GM12892 (cell line): ENCODE measurements around the gene GYG2. TPM values are rescaled to one million over a fixed set of nuclear protein-coding genes. Genes with fewer than 3 reads are reported as not detected.
"Not testable (repeated sequence)": the region's sequence is repeated elsewhere in the genome, so short reads cannot be mapped to it uniquely, and the experiment has no call there.

ENCODE experiments used
- DNase-seq: peaks from one replicate; pipeline ENCODE4 v3.0.0; 2011; ENCODE audit not compliant: insufficient read length
- FAIRE-seq: peaks from 2 replicates; lab custom pipeline; 2011; peaks lifted over from hg19 to GRCh38; lab: Jason Lieb, UNC
- POLR2A ChIP-seq: IDR thresholded peaks from 2 replicates; pipeline ENCODE4 v1.6.1; 2011; ENCODE audit warnings: low read depth, low read length, control low read depth
- POLR2AphosphoS5 ChIP-seq: IDR thresholded peaks from 2 replicates; pipeline ENCODE4 v1.6.1; 2011; ENCODE audit warnings: low read depth, low read length, control low read depth
- TAF1 ChIP-seq: IDR thresholded peaks from 2 replicates; pipeline ENCODE4 v1.6.1; 2011; ENCODE audit warnings: low read depth, mild to moderate bottlenecking, control low read depth, low read length, borderline replicate concordance
- polyA plus RNA-seq: library from polyadenylated mRNA; unstranded; fragments of >200 nt; gene quantifications from one replicate; pipeline ENCODE4 v1.2.1, GENCODE V29; 2012; ENCODE audit warnings: missing spikeins, inconsistent platforms; ENCODE audit not compliant: missing spikeins

The GYG2 gene
- not detected for polyA plus RNA-seq

DNA sequence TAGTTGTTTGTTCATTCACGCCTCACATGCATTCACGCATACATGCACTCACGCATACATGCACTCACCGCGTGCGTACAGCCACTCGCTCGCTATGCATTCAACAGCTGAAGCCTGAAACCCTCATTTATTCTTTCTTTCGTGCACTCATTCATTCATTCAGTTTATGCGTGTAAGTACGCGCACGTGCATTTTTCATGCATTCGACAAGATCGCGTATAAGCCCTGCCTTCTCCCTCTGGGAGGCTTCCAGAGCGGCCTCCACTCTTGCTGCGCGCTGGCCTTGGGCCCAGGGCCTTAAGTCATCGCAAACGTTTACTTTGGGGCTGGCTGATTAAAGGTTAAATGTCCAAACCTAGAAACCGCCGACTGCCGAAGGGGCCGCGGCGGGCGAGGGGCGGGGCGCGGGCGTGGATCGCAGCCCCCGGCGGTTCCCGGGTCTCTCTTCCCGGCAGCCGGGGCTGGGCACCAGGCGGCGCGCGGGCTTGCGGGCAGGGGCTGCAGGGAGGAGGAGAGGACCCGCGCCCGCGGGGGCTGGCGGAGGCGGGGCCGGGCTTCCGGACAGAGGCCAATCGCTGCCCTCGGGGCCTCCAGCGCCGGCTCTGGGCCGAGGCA is at the start of gene GYG2:
Gene GYG2 (plus strand): TSS at position 587 of the 615 bp plus-strand sequence. CDS start 1,259 bp downstream, outside the sequence.
- DNase-seq: no peak
- no peak for FAIRE-seq
- no peak for TF ChIP-seq POLR2A
- TF ChIP-seq POLR2AphosphoS5: no peak
- no peak for TF ChIP-seq TAF1

GRCh38 chrX:2780472-2781225 is 48.1 kb upstream of the GYG2 start:
- FAIRE-seq, DNase-seq: not testable (repeated sequence)

GRCh38 chrX:2781226-2781571 is 47.5 kb upstream of the GYG2 start:
- DNase-seq (no peak), FAIRE-seq (no peak)
- no peak for TF ChIP-seq TAF1
- no peak for TF ChIP-seq POLR2AphosphoS5
- TF ChIP-seq POLR2A: no peak

DNA sequence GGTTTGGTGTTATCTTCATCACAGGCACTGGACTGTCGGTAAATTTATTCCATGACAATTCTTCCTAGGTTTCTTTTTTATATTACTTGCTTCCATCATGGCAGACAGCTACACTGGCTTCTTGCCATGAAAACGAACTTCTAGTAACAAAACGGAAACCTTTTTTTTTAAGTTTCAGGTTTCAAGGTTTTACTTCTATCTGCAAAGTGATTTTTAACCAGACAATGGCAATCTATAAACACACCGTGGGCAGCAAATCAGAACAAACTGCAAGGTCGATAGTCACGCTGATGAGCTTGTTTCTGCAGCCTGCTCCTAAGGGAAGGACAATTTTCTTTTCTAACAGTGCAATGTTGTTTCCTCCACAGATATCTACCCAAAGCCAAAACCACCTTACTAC is 47.0 kb upstream of the GYG2 start:
- TF ChIP-seq POLR2AphosphoS5: no peak
- no peak for TF ChIP-seq TAF1
- no peak for TF ChIP-seq POLR2A
- FAIRE-seq (peak; percentile 74), DNase-seq (no peak)

GRCh38 chrX:2782171-2782570 is 46.6 kb upstream of the GYG2 start:
- no peak for DNase-seq
- TF ChIP-seq TAF1 (no peak), POLR2AphosphoS5 (no peak), POLR2A (no peak)
- FAIRE-seq: no peak

GRCh38 chrX:2782778-2783177 is 46.0 kb upstream of the GYG2 start:
- no peak for TF ChIP-seq POLR2AphosphoS5
- TF ChIP-seq TAF1: no peak
- no peak for TF ChIP-seq POLR2A
- FAIRE-seq (peak; percentile 75), DNase-seq (no peak)

GRCh38 chrX:2784026-2784425 is 44.7 kb upstream of the GYG2 start:
- no peak for TF ChIP-seq POLR2A
- no peak for TF ChIP-seq POLR2AphosphoS5
- TF ChIP-seq TAF1: no peak
- DNase-seq (no peak), FAIRE-seq (no peak)

DNA sequence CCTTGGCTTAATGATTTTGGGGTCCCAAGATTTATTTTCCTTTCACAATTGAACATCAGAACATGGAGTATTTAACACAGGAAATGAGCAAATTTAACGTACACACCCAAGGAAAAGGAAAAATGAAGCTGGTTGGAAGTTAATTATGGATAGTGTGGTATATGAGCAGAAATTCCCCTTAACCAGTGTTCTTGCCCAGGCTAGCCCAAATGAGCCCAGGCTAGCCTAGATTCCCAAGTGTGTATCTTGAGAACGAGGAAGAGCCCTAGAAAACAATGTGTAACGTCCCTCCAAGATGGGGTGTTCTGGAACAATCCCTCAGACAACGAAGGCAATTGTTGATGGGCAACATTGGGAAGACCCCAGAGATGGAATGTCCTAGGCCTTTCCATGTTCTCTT is 43.2 kb upstream of the GYG2 start:
- DNase-seq (no peak), FAIRE-seq (no peak)
- no peak for TF ChIP-seq POLR2AphosphoS5
- TF ChIP-seq POLR2A: no peak
- no peak for TF ChIP-seq TAF1

GRCh38 chrX:2788980-2789379 is 39.8 kb upstream of the GYG2 start:
- TF ChIP-seq POLR2AphosphoS5 (no peak), TAF1 (no peak), POLR2A (no peak)
- DNase-seq (no peak), FAIRE-seq (no peak)

- TF ChIP-seq POLR2A (no peak), TAF1 (no peak), POLR2AphosphoS5 (no peak)
- no peak for FAIRE-seq
- DNase-seq: no peak
Measured at GRCh38 chrX:2789569-2789968, 39.2 kb upstream of the GYG2 start.

GRCh38 chrX:2793752-2794151 is 35.0 kb upstream of the GYG2 start:
- TF ChIP-seq TAF1: no peak
- no peak for FAIRE-seq
- DNase-seq: no peak

DNA sequence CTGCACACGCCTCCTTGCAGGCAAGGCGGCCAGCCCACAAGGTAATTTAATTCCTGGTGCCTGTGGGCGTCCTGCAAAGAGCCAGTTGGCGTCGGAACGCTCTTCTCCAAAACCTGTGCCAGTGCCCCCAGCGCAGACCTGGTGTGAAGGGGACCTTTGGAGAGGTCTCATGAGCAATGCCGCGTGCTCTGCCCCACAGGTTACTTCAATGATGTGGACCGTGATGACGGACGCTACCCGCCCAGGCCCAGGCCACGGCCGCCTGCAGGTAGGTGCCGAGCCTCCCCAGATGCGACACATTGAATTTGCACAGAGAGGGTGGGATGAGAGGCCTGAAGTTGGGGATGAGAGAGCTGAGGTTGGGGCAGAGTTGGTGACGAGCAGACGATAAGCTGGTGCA is 34.4 kb upstream of the GYG2 start:
- FAIRE-seq (no peak), DNase-seq (no peak)
- TF ChIP-seq TAF1 (no peak), POLR2A (no peak), POLR2AphosphoS5 (no peak)

DNA sequence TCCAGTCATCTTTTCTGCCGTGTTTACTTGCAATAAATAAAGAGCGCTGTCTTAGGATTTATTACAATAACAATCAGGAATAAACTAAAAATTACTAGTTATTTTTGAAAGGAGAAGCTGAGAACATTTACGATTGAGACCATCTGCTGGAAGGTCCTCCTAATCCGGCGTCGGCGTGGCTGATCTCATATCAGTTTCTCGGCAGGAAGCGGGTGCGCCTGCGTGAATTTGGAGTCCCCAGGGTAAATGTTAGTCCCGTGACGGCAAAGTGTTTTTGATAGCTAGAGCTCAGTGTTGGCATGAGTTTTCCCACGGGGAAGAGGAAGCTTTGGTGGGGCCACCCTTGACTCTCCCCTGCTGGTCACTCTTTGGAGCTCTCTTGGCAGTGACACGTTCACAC is 31.9 kb upstream of the GYG2 start:
- not testable (repeated sequence) for DNase-seq

More for the DNA sequence above, 31.9 kb upstream of the GYG2 start:
- FAIRE-seq: not testable (repeated sequence)
